ENCODE data around the gene SLC10A4. TPM values are rescaled to one million over a fixed set of nuclear protein-coding genes. Genes with fewer than 3 reads are reported as not detected.

SLC10A4 gene
- total and polyA plus RNA-seq, 2 of the 8 experiments (the other 6 are each of a cell fraction or from before 2014, with no cell fraction given): 4.5 to 5.6 TPM

GRCh38 chr4:48467891-48468290 is 15.3 kb upstream of the SLC10A4 start:
- Histone ChIP-seq H3K27me3 (replicated peaks in 1 of 4; ENCODE audit: control insufficient read depth in 3 of 4, extremely low read depth in 1 of 4, insufficient read depth in 3 of 4, low read length in 3 of 4) (no peaks in the 10 kb centered on the region), H3K4me1 (replicated peaks in 1 of 4; ENCODE audit: control insufficient read depth in 3 of 4, insufficient read depth in 4 of 4, low read length in 3 of 4) (peaks cover 0 to 2% (median 0%) of the 10 kb centered on the region in 4 experiments; a peak in 1 of 7 replicates), H3K56ac (replicated peaks; ENCODE audit: insufficient read length, low read depth, low read length) (no peak overlapping the region), H3K9me3 (ENCODE audit: insufficient read depth in 2 of 2, low read depth in 1 of 2, low read length in 1 of 2) (no peaks in the 10 kb centered on the region), H3K23me2 (ENCODE audit: low read depth, low read length) (no peaks in the 10 kb centered on the region), H4K91ac (replicated peaks; ENCODE audit: insufficient read length, low read length) (no peak overlapping the region), H3K79me2 (ENCODE audit: control insufficient read depth in 1 of 2, insufficient read depth in 2 of 2, low read length in 2 of 2) (no peaks in the 10 kb centered on the region), H3K36me3 (ENCODE audit: control insufficient read depth in 2 of 4, insufficient read depth in 4 of 4, low read length in 3 of 4) (no peaks in the 10 kb centered on the region), H2AFZ (ENCODE audit: low read length) (no peak overlapping the region), H4K5ac (ENCODE audit: insufficient read length, low read depth, low read length) (no peak overlapping the region), H3K18ac (ENCODE audit: extremely low read depth, low read length) (no peak overlapping the region), H2BK120ac (replicated peaks; ENCODE audit: low read depth, low read length) (no peak overlapping the region), H3K4me2 (ENCODE audit: insufficient read depth in 1 of 2, low read depth in 2 of 2, low read length in 2 of 2) (no peak overlapping the region), H2BK12ac (ENCODE audit: low read depth, low read length) (no peak overlapping the region), H2BK15ac (ENCODE audit: low read length) (no peak overlapping the region), H3K9ac (replicated peaks in 1 of 4; ENCODE audit: extremely low read depth in 1 of 4, low read depth in 3 of 4, low read length in 3 of 4) (no peak overlapping the region), H3K23ac (ENCODE audit: insufficient read length) (no peak overlapping the region), H2BK5ac (ENCODE audit: low read depth, low read length) (no peak overlapping the region), H2AK5ac (ENCODE audit: low read depth, low read length) (no peak overlapping the region), H3K27ac (ENCODE audit: low read depth, low read length) (no peak overlapping the region), H3K4me3 (ENCODE audit: extremely low read depth in 1 of 4, insufficient read depth in 2 of 4, low read depth in 3 of 4, low read length in 4 of 4) (no peak overlapping the region), H4K20me1 (replicated peaks in 1 of 2; ENCODE audit: control insufficient read depth in 1 of 2, insufficient read depth in 2 of 2, low read length in 2 of 2) (no peaks in the 10 kb centered on the region), H3K4ac (replicated peaks; ENCODE audit: insufficient read length, low read depth, low read length) (no peak overlapping the region), H3K79me1 (ENCODE audit: low read depth, low read length) (no peaks in the 10 kb centered on the region), H4K8ac (ENCODE audit: extremely low read depth, insufficient read depth, low read length) (no peak overlapping the region), H3K14ac (ENCODE audit: insufficient read length) (no peak overlapping the region), H2BK20ac (ENCODE audit: low read length) (no peak overlapping the region)
- DNase-seq (ENCODE audit: low read depth in 1 of 2, low spot score in 2 of 2): no peak
- ChIA-PET POLR2A (ENCODE audit: partially characterized antibody) (interaction anchor here (0.6 to 0.7 kb wide), 2 partner anchors 17 to 60 kb away, joined by 3 to 4 read pairs; no protein-coding TSS in a partner anchor), CTCF (ENCODE audit: partially characterized antibody) (interaction anchor here (3.1 kb wide), 1 partner anchor 22 kb away, joined by 9 read pairs; no protein-coding TSS in a partner anchor)
- no peak for TF ChIP-seq EP300 (IDR thresholded peaks at IDR 0.05; ENCODE audit: borderline replicate concordance in 1 of 2, low read depth in 2 of 2, low read length in 2 of 2)
- TF ChIP-seq CBX5 (IDR thresholded peaks at IDR 0.05; ENCODE audit: low read depth, low read length): no peak
- no peak for TF ChIP-seq SAP30 (IDR thresholded peaks at IDR 0.05; ENCODE audit: insufficient read depth, insufficient replicate concordance, low read length)
- no peak for TF ChIP-seq POLR2AphosphoS5 (IDR thresholded peaks at IDR 0.05; ENCODE audit: low read depth, low read length)
- no peak for TF ChIP-seq JUND (IDR thresholded peaks at IDR 0.05; ENCODE audit: low read length)
- no peak for TF ChIP-seq GABPA (IDR thresholded peaks at IDR 0.05; ENCODE audit: borderline replicate concordance, insufficient read depth, low read length)
- TF ChIP-seq SIRT6 (IDR thresholded peaks at IDR 0.05; ENCODE audit: low read length): no peak
- no peak for TF ChIP-seq NANOG (IDR thresholded peaks at IDR 0.05; ENCODE audit: insufficient read depth, low read depth, low read length, poor library complexity, severe bottlenecking)
- no peak for FAIRE-seq
- 75% methylated on average over 3 of the region's 5 CpGs; no CpG with 5 or more reads in 1 of the 2 experiments for WGBS, 2 experiments (ENCODE audit: extremely low coverage in 1 of 2, insufficient coverage in 1 of 2, insufficient read length in 1 of 2, insufficient replicate concordance in 2 of 2, low coverage in 1 of 2, low lambda C conversion rate in 2 of 2, missing lambda C conversion rate in 1 of 2)
